Fibroblast of skin of back (primary cell): ENCODE results near the gene IFITM10.

Experiments
- DNase-seq: peaks from one replicate; pipeline ENCODE4 v3.0.0-alpha.2; 2013

IFITM10 gene

DNA sequence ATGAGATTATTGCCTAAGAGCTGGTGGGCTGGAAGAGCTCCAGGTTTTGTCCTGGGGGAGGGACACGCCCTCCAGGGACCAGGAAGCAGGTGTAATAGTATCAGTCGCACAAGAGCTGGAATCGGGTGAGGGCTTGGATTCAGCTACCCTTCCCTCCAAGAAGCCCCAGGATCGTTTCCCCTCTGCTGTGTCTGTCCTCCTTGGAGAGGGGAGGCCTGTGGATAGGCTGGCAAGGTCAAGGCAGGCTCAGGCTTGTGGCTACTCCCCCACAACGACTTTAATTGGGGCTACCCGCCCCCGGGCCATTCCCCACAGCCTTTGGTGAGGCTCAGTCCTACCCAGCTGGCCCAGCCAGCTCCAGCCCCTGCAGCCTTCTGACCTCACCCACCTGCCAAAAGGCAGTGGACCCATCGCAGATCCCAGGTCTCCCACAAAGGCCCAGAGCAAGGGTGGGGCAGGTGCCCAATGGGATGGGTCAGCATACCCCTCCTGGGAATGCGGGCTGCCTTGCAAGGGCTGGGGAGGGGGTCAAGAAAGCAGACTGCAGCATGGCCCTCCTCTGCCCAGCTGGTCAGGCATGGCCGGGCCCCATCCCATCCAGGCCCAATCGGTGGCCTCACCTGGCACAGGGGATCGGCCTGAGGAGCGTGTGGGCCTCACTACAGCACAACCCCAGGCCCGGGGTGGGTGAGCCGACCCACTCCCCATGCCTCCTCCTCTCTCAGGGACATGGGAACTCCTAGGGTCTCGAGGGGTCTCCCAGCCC is 12.3 kb upstream of the IFITM10 start:
- DNase-seq: no peak

DNA sequence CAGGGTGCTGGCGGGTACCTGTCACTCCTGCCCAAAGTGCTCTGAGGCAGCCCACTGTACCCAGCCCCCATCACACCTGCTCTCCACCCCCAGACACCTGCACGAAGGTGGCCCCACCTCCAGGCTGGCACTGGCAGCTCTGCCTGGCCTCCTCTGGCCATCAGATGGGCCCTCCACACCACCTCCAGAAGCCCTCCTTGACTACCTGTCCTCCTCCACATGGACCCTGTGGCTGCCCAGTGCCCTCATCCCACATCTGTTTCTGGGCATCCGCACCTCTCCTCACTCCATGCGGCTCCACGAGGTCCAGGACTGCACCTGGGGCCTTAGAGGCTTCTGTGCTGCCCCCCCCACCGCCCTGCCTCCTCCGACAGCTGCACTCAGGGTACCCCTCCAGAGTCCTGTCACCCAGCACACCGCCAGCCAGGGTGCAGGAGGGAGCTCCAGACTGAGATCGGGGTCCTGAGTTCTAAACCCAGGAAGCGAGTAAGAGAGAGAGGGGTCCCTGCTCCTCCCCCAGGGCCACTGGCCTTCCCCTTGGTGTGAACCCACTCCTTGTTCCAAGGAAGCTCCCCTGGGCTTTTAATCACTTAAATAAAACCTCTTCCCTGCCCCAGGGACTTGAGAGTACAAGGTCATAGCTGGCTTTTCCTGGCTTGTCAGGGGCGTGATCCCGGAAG is 11.6 kb upstream of the IFITM10 start:
- no peak for DNase-seq

DNA sequence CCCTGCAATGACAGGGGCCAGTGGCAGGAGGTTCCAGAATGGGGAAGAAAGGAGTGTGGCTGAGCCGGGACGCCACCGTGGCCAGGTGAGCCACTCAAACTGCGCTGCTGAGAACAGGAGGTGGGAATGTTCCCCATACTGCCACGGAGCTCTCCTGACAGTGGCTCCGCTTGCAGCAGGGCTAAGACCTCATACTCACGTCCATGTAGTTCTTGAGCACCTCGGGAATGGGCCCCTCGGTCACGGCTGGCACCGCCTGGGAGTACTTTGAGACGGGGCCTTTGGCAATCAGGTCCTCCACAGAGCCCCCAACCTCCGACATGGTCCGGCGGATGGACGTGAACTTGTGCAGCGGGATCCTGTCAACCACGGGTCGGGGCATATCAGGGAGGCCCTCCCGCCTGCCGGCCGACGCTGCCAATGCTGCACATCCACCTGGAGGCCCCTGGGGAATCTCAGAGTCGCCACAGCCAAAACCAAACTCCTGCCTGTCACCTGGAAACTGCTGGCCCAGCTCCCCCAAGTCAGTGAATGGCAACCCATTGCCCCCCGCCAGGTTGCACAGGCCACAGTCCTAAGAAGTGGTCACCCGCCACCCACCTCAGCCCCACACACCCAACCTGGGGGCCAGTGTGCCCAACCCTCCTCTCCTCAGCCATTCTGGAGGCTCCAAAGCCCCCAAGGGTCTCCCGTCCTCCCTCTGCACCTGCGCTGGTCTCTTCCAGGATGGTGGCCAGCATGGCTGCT is 10.9 kb upstream of the IFITM10 start:
- DNase-seq: no peak

DNA sequence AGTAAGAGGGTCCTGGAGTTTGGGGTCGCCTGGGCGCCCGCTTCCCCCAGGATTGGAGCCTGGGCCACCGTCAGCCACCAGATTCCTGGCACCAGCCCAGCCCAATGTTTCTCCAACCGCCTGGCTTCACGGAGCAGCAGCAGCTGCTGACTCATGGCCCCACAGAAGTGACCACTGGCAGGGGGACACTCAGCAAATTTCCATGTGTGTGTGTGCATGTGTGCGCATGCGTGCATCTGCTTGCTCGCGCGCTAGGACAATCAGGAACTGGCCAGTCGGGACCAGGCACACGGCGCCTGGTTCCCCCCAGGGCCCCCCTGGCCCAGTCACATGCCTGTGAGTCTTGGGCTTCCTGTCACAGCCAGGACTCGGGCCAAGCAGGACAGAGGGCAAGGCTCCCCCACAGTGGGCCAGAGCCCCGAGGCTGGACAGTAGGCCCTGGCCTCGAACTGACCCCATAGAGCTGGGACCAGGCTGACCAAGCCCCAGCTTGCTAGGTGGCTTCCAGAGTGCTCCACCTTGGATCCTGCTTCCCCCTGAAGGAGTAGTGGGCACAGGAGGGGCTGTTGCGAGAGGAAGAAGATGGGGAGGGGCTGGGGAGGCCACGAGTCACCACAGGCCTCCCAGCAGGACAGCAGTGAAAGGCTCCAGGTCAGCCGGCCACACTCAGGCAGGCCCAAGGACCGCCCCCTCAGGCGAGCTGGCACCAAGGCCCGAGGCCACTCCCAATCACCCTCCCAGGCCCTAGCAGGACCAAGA is 10.1 kb upstream of the IFITM10 start:
- DNase-seq: peak; percentile 60

DNA sequence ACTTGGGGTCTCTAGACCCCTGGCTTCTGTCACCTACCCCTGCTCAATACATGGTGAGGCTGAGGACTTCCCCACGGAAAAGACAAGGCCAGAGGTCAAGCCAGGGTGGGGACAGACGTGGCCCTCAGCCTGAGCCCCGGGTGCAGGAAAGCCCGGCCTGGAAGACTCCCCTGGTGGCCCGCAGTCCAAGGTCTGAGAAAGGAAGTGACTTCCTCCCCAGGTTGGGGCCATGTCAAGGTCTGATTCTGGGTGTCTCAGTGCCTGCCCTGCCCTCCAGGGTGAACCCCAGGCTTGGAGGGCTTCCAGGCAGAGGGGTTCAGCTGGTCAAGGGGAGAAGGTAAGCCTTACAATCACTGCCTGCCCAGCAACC is 9.4 kb upstream of the IFITM10 start:
- DNase-seq: no peak

DNA sequence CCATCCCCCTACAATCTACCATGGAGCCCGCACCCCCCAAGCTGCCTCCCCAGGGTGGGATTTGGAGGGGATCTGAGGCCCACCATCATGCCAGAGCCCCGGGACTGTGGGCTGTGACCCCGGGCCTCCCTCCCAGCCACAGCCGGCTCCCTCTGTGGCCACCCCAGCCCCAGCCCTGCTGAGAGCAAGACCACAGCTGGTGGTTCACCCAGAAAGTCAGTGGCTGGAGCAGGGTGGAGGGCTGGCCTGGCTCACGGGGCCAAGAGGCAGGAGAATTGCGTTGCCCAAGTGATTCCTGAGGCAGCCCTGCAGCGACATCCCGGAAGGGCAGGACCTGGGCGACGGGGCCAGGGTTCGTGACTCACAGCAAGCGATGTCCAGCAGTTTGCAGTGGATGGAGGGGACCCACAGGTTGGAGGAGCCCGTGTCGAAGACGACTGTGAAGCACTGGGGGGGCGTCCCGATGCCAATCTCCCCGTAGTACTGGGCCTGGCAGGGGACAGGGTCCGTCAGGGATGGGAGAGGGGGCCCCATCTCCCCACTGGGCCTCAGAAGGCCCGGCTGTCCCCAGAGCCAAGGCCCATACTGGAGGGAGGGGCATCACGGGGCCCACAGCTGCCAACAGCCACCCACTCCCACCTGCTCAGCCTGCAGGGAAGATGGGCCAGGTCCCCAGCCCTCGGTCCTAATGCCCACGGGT is 8.9 kb upstream of the IFITM10 start:
- DNase-seq: no peak

DNA sequence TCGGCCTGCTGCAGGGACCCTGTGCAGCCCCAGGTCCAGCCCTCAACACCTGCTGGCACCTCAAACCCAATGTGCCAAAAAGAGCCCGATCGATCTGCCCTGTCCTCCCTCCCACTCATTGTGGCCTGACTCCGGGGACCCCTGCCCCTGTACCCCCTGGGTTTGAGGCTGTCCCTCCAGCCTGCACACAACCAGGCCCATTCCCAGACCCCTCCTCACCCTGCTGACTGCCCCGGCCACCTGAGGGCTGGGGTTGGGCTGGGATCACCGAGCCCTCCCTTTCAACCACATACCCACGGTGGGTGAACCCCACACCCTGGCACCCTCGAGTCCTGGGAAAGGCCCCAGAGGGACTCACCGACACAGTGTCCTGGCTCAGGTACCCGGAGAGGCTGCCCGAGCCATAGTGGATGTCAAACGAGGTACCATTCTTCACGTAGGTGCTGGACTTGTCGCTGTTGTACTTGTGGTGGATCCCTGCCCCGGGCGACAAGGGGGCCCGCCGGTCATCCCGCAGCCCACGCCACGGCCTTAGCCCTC is 8.3 kb upstream of the IFITM10 start:
- no peak for DNase-seq

DNA sequence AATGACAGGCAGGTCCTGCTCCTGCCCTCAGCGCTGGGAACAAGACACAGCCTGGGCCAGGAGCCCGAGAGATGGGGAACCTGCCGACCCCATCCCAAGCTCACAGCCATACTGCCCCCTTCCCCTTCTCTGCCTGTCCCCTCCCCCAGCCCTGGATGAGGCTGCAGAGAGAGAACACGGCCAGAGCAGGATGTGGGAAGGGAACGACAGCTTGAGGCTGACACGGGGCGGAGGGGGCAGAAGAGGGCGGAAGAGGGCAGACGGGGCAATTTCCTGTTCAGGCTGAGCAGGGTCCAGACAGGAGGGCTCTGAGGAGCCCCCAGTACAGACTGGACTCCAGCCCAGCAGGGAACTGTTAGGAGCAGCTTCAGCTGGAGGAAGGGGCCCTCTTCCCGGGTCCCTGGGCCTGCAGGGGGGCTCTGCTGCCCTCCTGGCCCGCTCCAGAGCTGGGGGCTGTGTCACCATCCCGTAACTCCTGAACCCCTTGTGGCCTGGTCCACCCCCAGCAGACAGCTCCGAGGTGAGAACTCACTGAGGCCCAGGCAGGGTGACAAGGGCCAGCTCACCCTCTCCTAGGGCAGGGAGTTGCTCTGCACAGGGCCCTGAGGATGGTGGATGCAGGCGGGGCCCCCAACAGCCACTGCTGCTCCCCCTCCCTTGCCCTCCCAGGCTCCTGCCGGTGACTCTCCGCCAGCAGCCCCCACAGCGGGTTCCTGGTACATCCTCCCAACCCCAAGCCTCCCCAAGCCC is 7.6 kb upstream of the IFITM10 start:
- no peak for DNase-seq

DNA sequence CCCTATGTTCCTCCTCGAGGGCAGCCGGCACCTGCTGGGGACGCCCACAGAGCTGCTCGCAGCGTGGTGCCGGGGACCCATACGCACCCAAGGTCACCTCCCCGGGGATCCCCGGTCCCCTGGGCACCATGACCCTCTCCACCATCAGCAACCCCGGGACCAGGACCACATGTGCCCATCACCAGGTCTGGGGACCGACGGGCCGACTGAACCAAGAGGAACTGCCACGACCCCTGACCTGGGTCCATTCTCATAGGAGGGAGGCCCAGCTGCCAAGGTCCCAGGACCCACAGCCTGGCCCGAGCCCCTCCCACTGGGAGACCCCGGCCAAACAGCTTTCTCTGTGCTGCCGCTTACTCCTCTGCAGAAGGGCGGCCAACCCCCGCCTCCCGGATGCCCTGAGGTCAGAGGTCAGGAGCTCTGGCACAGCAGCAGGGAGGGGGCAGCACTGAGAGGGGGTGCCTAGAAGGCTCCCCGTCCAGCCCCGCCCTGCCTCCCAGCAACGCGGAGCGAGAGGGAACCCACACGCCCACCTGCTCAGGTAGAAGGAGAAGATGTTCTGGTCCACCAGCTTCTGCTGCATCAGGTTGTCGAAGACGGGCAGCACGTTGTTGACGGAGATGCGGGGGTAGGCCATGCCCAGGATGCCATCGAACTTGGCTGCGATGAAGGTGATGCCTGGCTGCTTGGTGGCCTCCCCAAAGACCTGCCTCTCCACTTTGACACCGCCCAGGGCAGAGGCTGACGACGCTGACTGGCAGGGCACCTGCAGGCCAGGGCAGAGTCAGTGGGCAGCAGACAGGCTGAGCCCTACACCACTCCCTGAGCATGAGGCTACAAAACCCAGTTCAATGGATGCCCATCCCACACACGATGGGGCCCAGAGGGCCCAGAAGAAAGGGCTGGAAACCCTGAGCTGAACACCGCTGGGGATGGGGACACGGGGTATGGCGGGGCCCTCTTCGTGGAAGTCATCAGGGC is 6.7 kb upstream of the IFITM10 start:
- no peak for DNase-seq

DNA sequence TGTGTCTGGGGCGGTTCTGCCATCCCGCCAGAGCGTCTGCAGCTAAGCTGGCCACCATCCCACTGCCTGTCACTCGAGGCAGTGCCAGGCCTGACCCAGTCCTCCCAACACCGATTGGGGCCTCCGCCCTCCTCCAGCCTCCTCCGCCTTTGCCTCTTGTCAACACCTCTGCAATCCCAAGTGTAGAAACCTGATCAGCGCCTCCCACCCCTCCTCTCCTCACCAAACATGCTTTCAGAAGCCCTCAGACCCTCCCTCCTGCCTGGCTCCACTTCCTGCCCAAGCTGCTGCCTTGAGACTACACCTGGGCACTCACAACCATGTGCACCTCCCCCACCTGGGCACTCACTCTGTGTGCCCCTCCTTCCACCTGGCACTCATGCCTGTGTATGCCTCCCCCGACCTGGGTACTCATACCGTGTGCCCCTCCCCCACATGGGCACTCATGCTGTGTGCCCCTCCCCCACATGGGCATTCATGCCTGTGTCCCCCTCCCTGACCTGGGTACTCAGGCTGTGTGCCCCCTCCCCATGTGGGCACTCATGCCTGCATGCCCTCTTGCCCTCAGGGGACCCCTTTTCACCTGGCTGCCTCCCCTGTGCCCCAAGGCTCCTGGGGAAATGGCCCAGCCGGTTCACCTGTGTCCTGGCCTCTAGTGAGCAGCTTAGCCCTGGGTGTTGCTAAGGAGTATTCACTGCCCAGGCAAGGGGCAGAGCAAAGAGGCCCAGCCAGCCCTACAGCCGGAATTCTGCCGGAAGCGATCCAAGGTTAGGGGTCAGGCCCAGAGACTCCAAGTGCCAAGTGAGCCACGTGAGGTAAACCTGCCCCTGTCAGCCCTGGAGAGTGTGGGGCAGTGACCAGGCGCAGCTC is 5.5 kb upstream of the IFITM10 start:
- no peak for DNase-seq

DNA sequence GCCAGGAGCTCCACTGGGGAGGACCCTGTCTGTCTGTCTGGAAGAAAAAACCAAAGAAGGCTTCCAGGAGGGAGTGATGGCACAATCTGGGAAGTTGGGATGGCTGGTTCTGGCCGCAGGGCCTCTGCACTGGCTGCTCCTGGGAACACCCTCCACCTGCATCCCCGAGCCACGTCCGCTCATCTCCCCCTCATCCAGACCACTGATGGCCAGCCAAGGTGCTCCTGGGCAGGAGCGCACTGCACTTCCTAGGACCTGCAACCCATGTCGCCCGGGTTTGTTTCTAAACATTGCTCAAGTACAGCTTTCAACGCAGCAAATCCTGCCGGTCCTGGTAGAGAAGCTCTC is 4.9 kb upstream of the IFITM10 start:
- no peak for DNase-seq

DNA sequence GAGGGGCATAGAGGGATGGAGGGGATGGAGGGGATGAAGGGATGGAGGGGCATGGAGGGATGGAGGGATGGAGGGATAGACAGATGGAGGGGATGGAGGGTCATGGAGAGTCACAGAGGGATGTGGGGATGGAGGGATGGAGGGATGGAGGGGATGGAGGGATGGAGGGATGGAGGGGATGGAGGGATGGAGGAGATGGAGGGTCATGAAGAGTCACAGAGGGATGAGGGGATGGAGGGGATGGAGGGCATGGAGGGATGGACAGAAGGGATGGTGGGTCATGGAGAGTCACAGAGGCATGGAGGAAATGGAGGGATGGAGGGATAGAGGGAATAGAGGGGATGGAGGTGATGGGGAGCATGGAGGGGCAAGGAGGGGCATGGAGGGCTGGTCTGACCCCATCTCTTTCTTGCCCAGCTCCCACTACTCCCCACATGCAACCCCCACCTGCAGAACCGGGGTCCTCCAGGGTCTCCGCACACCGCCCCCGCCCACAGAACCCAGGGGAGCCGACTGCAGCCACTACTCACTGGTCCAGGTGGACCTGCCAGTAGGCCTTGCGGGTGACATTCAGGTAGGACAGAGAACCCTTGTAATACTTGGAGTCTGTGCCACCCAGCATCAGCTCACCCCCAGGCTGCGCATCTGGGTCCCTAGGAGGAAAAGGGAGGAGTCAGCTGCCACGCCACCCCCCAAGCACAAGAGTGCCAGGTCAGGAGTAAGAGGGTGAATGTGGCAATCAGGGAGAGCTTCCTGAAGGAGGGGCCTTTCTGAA is 4.2 kb upstream of the IFITM10 start:
- DNase-seq: no peak

DNA sequence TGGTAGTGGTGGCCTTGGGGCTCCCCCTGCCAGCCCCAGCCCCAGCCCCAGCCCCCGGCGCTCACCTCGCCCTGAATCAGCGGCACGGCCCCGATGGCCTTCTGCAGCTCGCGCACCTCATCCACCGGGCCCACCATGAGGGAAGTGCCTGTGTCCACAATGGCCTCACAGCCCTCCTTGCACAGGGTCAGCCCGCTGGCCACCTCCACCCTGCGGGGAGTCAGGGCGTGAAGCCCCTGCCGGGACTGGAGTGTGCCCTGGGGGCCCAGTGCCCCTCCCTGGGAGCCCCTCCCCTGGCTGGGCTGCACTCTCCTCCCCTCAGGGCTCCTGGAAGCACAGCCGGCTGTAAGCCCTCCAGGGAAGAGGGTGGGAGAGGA is 3.5 kb upstream of the IFITM10 start:
- DNase-seq: no peak

DNA sequence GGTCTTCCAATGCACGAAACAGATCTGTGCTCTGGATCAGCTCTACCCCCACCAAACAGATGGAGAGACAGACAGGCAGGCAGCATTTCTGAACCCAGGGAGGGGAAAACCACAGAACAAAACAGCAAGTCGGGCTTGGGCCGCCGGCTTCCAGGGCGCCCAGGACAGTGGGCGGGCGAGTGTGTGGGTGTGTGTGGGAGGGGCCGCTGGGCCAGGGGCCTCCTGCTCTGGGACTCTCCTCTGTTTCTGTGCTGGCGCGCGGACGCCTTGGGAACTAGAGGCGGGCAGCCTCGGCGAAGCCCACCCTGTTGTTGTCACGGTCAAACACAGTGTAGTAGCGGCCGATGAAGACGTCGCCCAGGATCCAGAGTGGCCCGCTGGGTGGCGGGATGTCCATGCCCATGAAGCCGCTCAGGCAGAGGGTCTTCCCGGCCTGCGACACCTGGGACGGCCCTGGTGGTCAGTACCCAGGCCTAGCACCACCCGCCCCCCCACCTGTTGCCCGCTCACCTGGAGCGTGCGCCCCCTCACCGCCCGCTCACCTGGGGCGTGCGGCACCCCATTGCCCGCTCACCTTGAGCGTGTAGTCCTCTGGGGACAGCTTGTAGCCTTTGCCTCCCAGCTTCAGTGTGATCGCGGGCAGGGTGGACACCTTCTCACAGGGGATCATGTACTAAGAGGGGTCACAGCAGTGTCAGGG is 3.0 kb upstream of the IFITM10 start:
- no peak for DNase-seq

DNA sequence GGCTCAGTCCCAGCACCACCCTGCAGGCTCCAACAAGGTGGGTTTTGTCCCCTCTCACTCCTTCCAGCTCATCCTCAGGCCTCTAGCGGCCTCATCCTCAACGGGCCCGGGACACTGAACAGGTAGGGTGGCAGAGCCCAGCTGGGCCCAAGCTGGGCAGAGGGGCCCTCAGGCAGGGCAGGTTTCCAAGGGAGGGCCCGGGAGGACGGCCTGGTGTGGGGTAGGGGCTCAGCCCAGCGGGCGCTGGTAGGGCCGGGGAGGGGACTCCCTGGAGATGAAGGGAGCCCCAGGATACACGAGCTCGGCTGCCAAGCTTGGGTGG is 2.5 kb upstream of the IFITM10 start:
- DNase-seq: no peak

DNA sequence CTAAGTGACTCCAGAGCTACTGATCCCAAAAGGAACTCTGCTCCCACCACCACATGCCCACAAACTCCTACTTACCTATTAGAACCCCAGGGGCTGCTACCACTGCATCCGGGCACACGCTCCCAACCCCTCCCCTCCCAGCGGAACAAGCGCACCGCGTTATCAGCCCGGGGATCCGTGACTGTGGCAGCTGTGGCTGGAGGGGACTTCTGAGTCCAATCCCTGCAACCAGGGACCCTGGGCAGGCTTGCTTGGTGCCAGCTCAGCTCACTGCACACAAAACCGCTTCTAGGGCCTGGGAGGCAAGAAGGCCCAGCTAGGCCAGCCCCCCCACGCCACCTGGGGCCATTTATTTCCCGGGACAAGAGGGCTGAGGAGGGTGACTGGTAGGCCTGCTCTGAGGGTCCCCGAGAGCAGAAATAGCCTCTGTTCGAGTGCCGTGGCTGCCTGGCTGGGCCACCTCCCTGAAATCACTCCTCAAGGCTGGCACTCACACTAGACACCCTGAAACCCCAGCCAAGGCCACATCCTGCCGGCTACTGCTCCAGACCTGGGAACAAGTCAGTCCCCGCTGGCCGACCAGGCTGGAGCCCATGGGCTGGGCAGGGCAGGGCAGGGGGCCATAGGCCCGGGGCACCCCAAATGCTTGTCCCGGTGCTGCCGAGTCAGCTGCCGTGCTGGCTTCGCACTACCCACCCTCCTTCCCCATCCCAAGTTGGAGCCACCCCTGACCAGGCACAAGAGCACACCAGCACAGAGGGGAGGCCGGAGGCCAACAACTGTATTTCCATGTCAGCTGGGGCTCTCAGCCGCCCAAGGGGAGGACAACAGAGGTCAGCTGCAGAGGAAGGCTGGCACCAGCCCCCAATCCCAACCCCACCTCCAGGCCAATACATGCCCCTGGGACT is 1.9 kb upstream of the IFITM10 start:
- DNase-seq: no peak

DNA sequence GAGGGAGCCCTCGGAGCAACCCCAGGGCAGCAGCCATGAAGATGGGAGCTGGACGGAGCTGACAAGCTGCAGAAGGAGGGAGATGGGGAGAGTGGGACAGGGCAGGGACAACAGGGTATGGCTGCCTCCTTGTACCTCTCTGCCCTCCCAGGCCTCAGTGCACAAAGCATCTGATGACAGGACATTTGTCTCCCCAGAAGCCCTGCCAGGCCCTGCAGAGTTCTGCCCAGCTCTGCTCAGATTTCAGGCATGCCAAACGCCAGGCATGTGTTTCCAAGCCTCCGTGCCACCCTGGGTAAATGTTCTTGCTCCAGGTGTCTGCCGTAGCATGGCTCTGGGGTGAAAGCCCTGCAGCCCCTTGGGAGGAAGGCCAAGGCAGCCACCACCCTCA is 1.1 kb upstream of the IFITM10 start:
- DNase-seq: no peak
